GM18520 (cell line): ENCODE data around the gene TBCE.
"Not testable (repeated sequence)": the region's sequence is repeated elsewhere in the genome, so short reads cannot be mapped to it uniquely, and the experiment has no call there.

ENCODE experiments used
- ATAC-seq: cut with Tn5 transposase; IDR thresholded peaks from one replicate; pipeline ENCODE4 v1.9.1; 2021; ENCODE audit not compliant: unreplicated experiment

Gene TBCE

DNA sequence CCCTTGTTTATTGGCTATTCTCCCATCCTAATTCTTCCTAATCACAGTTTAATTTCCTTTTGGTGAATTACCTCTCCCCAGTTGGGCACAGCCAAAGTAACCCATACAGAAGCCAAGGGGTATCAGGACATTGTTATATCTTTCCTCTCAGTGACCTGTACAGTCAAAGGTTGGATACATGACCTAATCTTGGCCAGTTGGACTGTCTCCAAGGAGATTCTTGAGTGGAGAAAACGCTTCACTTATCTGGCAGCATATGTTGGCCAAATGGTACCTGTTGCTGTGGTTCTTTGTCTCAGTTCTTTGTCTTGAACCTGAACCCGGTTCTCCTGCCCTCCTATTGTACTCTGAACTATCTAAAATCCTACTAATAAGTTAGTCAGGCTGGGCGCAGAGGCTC, 15.3 kb upstream of the TBCE start:
- no peak for ATAC-seq

DNA sequence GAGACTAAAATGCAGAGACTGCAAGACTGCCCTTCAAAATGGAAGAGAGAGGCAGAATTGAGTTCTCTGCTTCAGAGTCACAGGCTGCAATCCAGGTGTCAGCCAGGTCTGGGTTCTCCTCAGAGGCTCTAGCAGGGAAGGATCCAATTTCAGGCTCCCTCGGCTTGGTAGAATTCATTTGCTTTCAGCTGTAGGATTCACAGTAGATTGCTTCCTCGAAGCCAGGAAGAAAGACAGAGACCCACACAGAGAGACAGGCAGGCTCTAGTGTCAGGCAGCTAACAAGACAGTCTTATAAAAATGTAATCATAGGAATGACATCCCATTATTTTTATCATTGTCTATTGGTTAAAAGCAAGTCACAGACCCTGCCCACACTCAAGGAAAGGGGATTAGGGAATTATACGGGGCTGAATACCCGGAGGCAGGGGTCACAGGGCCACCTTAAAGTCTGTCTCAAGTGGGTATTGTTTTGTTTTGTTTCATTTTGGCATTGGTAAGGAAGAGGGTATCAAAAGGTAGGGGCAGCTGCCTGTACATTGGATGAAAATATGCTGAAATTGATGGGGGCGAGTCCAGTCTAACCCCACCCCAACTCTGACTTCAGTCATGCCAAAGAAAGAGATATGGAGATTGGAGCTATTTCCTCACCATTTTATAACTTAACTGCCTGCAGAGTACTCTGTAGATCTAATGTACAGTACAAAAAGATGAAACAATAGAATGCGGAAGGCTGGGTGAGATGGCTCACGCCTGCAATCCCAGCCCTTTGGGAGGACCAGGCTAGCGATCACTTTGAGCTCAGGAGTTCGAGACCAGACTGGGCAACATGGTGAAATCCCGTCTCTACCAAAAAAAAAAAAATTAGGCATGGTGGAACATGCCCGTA, 9.5 kb upstream of the TBCE start:
- ATAC-seq: no peak

DNA sequence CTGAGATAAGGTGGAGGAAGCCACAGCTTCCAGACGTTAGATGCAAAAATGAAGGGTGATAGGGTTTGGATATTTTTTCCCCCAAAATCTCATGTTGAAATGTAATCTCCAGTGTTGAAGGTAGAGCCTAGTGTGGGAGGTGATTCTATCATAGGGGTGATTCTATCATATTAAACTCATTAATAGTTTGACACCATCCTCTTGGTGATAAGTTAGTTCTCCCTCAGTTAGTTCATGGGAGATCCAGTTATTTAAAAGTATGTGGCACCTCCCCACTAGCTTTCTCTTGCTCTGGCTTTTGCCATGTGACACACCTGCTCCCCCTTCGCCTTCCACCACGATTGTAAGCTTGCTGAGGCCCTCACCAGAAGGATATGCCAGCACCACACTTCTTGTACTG, 8.3 kb upstream of the TBCE start:
- no peak for ATAC-seq

DNA sequence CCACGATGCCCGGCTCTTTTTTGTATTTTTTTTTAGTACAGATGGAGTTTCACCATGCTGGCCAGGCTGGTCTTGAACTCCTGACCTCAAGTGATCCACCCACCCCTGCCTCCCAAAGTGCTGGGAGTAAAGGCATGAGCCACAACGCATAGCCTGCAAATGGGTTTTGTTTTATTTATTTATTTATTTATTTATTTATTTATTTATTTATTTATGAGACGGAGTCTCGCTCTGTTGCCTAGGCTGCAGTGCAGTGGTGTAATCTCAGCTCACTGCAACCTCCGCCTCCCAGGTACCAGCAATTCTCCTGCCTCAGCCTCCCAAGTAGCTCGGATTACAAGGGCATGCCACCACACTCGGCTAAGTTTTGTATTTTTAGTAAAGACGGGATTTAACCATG, 3.0 kb upstream of the TBCE start:
- ATAC-seq: not testable (repeated sequence)

DNA sequence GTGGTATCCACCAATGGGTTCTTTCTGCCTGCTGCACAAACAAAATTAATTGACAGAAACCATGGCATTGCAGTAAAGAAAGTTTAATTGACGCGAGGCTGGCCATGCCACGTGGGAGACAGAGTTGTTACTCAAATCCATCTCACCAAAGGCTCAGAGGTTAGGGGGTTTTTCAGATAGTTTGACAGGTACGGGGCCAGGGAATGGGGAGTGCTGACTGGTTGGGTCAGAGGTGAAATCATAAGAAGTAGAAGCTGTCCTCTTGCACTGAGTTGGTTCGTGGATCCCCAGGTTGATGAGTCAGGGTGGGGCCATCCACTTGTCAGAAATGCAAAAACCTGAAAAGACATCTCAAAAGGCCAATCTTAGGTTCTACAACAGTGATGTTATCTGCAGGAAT, 941 bp upstream of the TBCE start:
- no peak for ATAC-seq

DNA sequence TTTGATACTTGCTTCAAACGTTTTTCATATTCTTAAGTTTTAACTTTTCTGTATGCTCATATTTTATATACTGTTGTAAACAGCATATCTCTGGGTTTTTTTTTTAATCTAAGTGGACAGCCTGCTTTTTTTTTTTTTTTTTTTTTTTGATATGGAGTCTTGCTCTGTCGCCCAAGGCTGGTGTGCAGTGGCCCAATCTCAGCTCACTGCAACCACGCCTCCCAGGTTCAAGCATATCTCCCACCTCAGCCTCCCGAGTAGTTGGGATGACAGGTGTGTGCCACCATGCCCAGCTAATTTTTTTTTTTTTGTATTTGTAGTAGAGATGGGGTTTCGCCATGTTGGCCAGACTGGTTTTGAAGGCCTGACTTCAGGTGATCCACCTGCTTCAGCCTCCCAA, 1.2 kb downstream of the TBCE start:
- ATAC-seq: no peak

DNA sequence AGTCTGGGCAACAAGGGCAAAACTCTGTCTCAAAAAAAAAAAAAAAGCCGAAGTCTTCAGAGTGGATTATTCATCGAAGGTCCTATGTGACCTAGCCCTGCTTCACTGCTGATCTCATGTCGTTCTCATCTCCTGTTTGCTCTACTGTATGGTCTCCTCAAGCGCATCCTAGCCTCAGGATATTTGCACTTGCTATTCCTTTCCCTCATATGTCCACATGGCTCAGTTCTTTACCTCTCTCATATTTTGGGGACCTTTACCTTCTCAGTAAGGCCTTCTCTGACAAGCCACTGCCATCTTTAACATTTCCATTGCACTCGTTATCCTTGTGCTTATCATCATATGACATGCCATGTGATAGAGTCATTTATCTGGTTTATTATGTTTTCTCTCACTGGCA, 2.6 kb downstream of the TBCE start:
- no peak for ATAC-seq

DNA sequence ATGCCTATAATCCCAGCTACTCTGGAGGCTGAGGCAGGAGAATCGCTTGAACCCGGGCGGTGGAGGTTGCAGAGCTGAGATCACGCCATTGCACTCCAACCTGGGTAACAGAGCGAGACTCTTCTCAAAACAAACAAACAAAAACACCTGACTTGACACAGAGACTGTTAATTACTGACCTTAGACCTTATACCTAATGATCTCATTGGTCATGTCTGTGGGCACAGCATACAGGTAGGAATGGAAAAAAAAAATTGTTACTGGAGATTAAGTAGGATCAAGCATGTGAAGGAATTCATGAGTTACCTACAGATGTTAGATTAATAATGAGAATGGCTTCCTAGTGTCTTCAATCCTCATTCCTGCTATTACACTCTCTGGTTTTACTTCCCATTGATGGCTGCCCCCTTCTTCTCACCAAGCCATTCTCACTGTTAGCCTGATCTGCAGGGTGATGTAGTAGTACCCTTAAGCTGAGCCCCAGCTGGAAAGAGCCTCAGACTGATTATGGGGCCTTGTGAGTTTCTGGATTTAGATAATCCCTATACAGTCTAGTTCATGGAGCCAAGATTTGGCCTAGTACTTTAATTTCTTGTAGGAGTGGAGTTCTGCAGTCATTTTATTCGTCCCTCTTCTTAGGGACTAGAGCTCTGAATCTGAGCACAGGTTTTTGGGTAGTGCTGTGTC, 8.8 kb downstream of the TBCE start:
- no peak for ATAC-seq

DNA sequence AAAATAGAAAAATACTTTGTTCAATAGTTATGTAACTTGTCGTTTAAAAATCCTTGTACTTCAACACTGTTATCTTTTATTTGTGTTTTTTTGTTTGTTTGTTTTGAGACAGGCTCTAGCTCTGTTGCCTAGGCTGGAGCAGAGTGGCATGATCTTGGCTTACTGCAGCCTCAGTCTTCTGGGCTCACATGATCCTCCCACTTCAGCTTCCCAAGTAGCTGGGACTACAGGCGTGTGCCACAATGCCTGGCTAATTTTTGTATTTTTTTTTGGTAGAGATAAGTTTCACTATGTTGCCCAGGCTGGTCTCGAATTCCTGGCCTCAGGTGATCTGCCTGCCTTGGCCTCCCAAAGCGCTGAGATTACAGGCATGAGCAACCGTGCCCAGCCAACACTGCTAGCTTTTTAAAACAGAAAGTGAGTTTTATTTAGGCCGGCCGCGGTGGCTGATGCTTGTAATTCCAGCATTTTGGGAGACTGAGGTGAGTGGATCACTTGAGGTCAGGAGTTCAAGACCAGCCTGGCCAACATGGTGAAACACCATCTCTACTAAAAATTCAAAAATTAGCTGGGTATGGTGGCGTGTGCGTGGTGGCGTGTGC, 11.0 kb downstream of the TBCE start:
- not testable (repeated sequence) for ATAC-seq

DNA sequence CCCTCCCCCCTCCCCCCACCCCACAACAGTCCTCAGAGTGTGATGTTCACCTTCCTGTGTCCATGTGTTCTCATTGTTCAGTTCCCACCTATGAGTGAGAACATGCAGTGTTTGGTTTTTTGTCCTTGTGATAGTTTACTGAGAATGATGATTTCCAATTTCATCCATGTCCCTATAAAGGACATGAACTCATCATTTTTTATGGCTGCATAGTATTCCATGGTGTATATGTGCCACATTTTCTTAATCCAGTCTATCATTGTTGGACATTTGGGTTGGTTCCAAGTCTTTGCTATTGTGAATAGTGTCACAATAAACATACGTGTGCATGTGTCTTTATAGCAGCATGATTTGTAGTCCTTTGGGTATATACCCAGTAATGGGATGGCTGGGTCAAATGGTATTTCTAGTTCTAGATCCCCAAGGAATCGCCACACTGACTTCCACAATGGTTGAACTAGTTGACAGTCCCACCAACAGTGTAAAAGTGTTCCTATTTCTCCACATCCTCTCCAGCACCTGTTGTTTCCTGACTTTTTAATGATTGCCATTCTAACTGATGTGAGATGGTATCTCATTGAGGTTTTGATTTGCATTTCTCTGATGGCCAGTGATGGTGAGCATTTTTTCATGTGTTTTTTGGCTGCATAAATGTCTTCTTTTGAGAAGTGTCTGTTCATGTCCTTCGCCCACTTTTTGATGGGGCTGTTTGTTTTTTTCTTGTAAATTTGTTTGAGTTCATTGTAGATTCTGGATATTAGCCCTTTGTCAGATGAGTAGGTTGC, 14.9 kb downstream of the TBCE start:
- ATAC-seq: not testable (repeated sequence)

DNA sequence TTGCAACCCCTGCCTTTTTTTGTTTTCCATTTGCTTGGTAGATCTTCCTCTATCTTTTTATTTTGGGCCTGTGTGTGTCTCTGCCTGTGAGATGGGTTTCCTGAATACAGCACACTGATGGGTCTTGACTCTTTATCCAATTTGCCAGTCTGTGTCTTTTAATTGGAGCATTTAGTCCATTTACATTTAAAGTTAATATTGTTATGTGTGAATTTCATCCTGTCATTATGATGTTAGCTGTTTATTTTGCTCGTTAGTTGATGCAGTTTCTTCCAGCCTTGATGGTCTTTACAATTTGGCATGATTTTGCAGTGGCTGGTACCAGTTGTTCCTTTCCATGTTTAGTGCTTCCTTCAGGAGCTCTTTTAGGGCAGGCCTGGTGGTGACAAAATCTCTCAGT, 18.4 kb downstream of the TBCE start:
- not testable (repeated sequence) for ATAC-seq

DNA sequence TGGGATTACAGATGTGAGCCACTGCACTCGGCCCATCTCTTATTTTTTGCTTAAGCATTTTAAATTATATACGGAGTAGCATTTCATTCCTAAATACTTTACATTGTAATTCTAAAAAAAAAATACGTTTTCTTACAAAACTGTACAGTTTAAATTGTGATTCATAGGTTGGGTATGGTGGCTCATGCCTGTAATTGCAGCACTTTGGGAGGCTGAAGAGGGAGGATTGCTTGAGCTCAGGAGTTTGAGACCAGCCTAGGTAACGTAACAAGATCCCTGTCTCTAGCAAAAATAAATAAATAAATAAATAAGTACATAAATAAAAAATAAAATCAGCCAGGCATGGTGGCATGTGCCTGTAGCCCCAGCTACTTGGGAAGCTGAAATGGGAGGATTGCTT, 24.6 kb downstream of the TBCE start:
- ATAC-seq: no peak

DNA sequence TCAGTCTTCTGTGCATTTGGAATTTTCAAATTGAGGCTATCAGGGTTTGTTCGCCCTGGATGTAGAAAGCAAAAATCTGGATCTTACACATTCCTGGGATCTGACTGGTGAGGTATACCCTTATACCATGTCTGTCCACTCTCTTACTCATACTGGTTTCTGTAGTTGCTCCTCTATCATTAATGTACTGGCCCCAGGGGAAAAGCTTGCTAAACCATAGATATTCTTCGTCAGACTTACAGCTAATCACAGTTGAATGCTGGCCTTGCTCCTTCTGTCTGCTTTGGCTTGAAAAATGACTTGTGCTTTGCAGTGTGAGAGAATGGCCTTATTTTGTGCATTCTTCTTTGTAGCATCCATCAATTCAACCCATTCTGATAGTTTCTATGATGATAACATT, 30.5 kb downstream of the TBCE start:
- no peak for ATAC-seq

DNA sequence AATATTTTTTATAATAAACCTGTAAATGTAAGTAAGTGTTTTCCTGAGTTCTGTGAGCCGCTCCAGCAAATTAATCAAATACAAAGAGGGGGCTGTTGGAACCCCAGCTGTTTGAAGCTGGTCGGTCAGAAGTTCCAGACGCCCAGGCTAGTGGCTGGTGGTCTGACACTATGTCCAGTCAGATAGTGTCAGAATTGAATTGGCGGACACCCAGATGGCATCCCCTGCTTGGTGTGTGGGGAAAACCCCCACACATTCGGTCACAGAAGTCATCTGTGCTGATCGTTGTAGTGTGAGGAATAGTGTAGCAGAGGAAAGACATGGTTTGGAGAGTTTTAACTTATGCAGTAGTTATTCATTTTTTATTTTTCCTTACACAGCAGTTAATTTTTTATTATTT, 32.4 kb downstream of the TBCE start:
- no peak for ATAC-seq

DNA sequence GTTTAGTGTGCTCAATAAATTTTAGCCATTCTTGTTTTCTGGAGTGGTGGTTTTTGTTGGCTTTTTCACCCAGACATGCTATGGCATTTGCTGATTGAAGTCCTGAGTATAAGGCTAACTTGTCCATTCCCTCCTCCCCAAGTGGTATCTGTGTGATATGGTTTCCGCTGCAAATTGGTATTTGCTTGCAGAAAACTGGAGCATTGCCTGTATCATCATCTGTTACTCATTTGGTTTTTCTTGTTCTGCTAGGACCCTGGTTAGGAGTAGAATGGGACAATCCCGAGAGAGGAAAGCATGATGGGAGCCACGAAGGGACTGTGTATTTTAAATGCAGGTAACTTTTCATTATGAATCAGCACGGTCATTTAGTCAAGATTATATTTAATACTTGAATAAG, 34.0 kb downstream of the TBCE start:
- ATAC-seq: no peak

DNA sequence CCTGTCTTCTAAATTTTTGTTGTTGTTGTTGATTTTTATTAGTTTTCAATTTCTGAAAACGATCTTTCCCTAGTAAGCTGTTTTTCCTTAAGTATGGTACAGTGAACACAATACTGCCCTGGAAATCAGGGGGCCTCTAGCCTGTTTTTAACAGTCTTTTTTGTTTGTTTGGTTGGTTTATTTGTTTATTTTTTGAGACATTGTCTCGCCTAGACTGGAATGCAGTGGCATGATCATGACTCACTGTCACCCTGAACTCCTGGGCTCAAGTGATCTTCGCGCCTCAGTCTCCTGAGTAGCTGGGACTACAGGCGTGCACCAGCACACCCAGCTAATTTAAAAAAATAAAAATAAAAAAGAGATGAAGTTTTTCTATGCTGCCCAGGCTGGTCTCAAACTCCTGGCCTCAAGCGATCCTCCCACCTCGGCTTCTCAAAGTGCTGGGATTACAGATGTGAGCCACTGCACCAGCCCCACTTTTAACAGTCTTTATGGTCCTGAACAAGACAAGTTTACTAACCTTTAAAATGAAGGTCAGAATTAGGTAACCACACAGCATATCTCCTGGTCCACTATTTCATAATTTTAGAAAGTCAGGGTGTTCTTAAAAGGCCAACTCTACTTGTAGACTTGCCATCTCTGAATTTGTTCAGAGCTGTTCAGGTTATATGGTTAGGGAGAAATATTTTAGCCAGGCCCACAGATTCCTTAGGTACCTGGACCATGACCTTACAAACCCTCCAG, 35.4 kb downstream of the TBCE start:
- ATAC-seq: no peak

DNA sequence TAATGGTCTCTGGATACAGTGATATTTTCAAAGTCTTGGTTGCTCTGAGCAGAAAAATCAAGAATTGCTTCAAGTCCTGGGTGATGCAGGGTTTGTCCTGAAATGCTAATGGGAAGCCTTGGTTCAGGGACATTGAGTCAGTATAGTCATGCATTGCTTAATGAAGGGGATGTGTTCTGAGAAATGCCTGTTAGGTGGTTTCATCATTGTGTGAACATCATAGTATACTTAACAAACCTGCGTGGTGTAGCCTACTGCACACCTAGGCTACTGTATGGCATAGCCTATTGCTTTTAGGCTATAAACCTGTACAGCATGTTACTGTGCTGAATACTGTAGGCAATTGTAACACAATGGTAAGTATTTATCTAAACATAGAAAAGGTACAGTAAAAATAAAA, 36.4 kb downstream of the TBCE start:
- ATAC-seq: no peak

DNA sequence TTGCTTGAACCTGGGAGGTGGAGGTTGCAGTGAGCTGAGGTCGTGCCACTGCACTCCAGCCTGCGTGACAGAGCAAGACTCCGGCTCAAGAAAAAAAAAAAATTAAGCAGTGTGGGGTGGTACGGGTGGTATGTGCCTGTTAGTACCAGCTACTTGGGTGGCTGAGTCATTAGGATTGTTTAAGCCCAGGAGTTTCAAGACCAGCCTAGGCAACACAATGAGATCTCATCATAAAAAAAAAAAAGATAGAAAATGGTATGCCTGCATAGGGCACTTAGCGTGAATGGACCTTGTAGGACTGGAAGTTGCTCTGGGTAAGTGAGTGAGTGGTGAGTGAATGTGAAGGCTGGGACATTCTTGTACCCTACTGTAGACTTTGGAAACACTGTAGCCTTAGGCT, 37.0 kb downstream of the TBCE start:
- no peak for ATAC-seq

DNA sequence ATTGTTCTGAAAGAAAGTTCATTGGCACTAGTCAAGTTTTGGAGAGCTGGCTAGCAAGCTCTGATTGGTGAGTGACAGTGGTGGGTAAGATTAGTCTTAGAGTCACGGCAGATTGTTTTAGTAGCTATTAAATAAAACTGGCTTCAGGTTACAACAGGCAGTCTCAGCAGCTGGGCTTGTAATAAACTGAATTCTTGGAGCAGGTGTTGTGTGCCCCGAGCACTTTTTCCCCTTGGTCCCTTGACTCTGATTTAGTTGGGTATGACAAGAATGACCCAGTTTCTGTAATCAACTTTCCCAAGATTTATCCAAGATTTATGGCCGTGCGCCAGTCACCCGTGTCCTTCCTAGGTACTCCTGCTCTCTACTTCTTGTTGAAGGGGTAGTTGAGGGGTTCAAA, 40.2 kb downstream of the TBCE start:
- no peak for ATAC-seq

DNA sequence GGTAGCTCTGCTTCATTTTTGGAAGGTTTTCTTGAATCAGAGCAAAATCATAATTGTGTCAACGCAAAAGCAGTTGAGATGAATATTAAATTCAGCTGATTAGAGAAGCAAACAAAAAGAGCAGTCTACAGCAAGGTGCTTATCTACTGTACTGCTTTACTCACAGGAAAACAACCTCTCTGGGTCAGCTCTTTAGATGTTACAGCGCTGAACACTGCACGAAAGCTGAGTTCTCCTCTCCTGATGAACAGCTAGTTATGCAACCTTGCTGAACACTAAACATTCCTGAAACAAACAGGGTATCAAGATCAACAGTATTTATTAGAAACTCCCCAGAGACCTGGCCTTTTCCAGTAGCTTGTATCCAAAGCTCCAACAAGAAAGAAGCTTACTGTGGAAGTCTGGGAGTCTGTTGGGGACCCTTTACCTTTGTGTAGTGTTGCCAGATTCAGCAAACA, 41.3 kb downstream of the TBCE start:
- no peak for ATAC-seq
